HG02943 (cell line): Measurements from ENCODE around the gene B4GALT2.

Source experiments
- ATAC-seq: cut with Tn5 transposase; IDR thresholded peaks from one replicate; pipeline ENCODE4 v1.9.1; 2021; ENCODE audit warnings: mild to moderate bottlenecking, low read depth, moderate library complexity; ENCODE audit not compliant: unreplicated experiment

Gene B4GALT2

DNA sequence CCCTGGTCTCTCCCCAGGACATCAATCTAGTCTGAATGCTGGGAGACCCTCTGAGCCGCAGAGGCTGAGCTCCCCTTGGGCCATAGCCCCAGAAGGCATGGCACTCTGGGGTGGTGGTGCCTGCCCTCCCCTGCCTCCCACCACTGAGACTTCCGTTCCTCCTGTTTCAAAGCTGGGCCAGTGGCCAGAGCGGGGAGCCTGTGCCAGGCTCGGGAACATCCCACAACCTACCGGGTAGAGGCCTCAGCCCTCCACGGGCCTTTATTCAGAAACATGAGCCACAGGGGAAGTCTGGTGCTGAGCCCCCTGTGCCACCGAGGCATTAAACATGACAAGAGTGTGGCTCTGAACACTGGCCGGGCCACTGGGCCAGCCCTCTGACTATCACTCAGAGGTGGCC is 20.4 kb downstream of the B4GALT2 start:
- no peak for ATAC-seq

- no peak for ATAC-seq
These were observed 21.2 kb downstream of the B4GALT2 start for GRCh38 chr1:44000122-44000665.

GRCh38 chr1:44002165-44002564 is 23.2 kb downstream of the B4GALT2 start:
- no peak for ATAC-seq

DNA sequence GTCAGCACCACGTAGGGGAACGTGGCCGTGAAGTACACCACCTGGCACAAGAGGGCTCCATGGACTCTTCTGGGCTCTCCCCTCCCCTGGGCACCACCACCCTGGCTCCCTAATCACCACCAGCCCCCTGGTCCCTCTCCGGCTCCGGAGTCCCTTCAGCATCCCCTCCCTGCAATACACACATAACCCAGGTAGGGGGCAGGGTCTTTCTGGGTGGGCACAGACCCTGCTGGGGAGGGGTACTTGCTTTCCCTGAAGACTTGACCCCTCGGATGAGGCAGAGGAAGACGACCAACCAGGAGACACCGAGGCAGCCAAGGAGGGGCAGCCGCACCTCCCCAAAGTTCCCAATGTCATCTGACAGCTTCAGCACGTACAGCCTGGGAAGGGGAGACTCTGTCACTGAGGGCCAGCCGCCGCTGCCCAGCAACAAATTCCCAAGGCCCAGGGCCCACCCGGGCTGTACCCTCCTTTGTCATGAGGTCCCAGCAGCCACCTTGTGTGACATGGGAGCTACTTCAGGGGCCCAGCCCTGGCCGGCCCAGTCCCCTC is 23.7 kb downstream of the B4GALT2 start:
- ATAC-seq, result no peak

- ATAC-seq, result no peak
These were observed 29.2 kb downstream of the B4GALT2 start for GRCh38 chr1:44008259-44008658.

- no peak for ATAC-seq
These were observed 32.0 kb downstream of the B4GALT2 start for GRCh38 chr1:44010935-44011471.

GRCh38 chr1:44012404-44012803 is 33.4 kb downstream of the B4GALT2 start:
- ATAC-seq, result no peak

- no peak for ATAC-seq
These were observed 34.1 kb downstream of the B4GALT2 start for GRCh38 chr1:44012941-44013609.

GRCh38 chr1:44013949-44014348 is 34.9 kb downstream of the B4GALT2 start:
- ATAC-seq, result no peak

- ATAC-seq, result no peak
These were observed 35.5 kb downstream of the B4GALT2 start for GRCh38 chr1:44014365-44015104.

- no peak for ATAC-seq
These were observed 36.2 kb downstream of the B4GALT2 start for GRCh38 chr1:44015206-44015605.

- ATAC-seq, result no peak
These were observed 37.3 kb downstream of the B4GALT2 start for GRCh38 chr1:44016041-44016889.

DNA sequence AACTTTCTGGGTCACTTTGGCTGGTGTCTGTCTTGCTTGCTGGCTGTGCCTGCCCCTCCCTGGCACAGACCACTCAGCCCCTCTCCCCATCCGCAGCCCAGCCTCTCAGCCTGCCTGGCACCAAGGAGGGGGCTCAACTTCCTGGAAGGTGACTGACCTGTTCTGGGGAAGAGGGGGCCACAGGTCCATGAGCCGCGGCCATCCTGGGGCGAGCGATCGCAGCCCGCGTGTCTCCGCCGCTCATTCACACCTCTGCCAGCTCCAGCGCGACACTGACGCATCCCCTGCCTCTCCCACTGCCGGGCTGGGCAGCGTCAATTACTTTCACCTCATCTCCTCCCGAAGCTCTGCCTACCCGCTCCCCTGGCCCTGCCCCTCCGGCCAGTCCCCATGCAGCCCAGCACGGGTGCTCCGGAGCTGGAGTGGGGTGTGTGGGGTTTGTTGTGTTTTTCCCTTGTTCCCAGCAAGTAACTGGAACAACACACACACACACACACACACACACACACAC is 37.9 kb downstream of the B4GALT2 start:
- no peak for ATAC-seq

GRCh38 chr1:44019466-44019948 is 40.5 kb downstream of the B4GALT2 start:
- ATAC-seq, result no peak

- no peak for ATAC-seq
These were observed 41.5 kb downstream of the B4GALT2 start for GRCh38 chr1:44020464-44020863.

DNA sequence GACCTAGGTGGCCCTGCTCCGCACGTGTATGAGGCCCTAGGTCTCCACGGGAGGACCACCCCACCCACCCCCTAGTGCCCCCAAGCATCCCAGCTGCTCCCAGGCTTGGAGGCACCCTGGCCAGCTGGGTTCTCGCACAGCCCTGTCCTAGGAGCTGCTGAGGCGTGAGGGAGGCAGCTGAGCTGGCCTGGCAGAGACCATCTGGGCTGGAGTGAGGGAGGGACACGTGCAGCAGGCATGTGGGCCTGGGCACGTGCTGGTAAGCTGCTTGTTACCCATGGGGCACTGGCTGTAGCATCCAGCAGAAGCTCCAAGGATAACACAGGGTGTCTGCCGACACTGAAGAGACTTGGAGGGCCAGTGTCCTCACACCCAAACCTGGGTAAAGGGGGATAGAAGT is 42.1 kb downstream of the B4GALT2 start:
- no peak for ATAC-seq

DNA sequence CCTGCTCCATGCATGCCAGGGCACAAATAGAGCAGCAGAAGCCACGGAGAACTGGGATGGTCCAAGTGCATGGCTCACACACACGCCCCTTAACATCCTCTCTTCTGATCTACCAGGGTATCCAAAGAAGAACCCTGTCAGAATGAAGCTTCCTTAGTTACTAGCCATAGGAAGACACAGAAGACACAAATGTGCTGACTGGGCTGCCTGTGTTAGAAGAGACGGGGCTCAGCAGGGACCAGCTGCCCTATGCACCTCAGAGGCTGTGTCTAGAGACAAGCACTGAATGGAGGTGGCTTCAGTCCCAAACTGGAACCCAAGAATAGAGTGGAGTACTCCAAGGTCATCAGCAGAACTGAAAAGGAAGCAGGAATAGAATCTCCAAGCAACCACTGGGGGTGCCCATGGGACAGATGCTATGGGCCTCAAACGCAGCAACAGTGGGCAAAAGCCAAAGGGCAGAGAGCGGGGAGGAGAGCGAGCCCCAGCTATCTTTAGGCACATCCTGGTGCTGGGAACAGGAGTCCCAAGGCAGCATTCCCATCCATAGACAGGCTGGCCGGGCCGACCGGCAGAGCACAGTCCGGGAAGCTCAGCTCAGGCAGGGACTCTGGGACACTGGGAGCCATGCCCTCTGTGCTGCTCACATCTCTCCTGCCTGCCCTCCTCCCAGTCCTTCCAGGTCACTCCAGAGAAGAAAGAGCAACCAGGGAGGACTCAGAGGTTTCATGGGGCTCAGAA is 42.7 kb downstream of the B4GALT2 start:
- ATAC-seq, result no peak

- ATAC-seq, result no peak
These were observed 45.3 kb downstream of the B4GALT2 start for GRCh38 chr1:44024031-44024902.
